ENCODE data around the gene HNRNPAB.

HNRNPAB gene

GRCh38 chr5:178204182-178204934, at the start of gene HNRNPAB:
TSS of gene HNRNPAB (plus strand) at chr5:178204533. CDS start at chr5:178204838, 305 bp downstream.
- DNase-seq, result peak; percentile 83

GRCh38 chr5:178155065-178155464, 49.3 kb upstream of the HNRNPAB start:
- DNase-seq, result no peak

- no peak for DNase-seq
Measured at GRCh38 chr5:178160176-178160575, 44.2 kb upstream of the HNRNPAB start.

GRCh38 chr5:178162481-178162880, 41.9 kb upstream of the HNRNPAB start:
- DNase-seq, result no peak

GRCh38 chr5:178163772-178164735, 40.3 kb upstream of the HNRNPAB start:
- peak; percentile 79 for DNase-seq

- no peak for DNase-seq
Measured at GRCh38 chr5:178165581-178165980, 38.8 kb upstream of the HNRNPAB start.

- DNase-seq, result no peak
Measured at GRCh38 chr5:178170455-178170854, 33.9 kb upstream of the HNRNPAB start.

- no peak for DNase-seq
Measured at GRCh38 chr5:178174456-178174855, 29.9 kb upstream of the HNRNPAB start.

GRCh38 chr5:178176791-178177190, 27.5 kb upstream of the HNRNPAB start:
- no peak for DNase-seq

- DNase-seq, result no peak
Measured at GRCh38 chr5:178177569-178177968, 26.8 kb upstream of the HNRNPAB start.

- no peak for DNase-seq
Measured at GRCh38 chr5:178180141-178180863, 24.0 kb upstream of the HNRNPAB start.

- no peak for DNase-seq
Measured at GRCh38 chr5:178182158-178182876, 22.0 kb upstream of the HNRNPAB start.

- no peak for DNase-seq
Measured at GRCh38 chr5:178186427-178186826, 17.9 kb upstream of the HNRNPAB start.

GRCh38 chr5:178187014-178187413, 17.3 kb upstream of the HNRNPAB start, which contains the start of gene GMCL2:
TSS of gene GMCL2 (minus strand) at chr5:178187371. CDS start at chr5:178187299, 72 bp downstream.
- DNase-seq, result no peak

- DNase-seq, result no peak
Measured at GRCh38 chr5:178189433-178189832, 14.9 kb upstream of the HNRNPAB start.

GRCh38 chr5:178191661-178192060, 12.7 kb upstream of the HNRNPAB start:
- no peak for DNase-seq

- no peak for DNase-seq
Measured at GRCh38 chr5:178192244-178192643, 12.1 kb upstream of the HNRNPAB start.

GRCh38 chr5:178192787-178193186, 11.5 kb upstream of the HNRNPAB start:
- no peak for DNase-seq

- no peak for DNase-seq
Measured at GRCh38 chr5:178193251-178193809, 11.0 kb upstream of the HNRNPAB start.

GRCh38 chr5:178194026-178194425, 10.3 kb upstream of the HNRNPAB start:
- no peak for DNase-seq

GRCh38 chr5:178196281-178196812, 8.0 kb upstream of the HNRNPAB start:
- DNase-seq, result no peak

- no peak for DNase-seq
Measured at GRCh38 chr5:178196986-178197385, 7.3 kb upstream of the HNRNPAB start.

Measured in NCI-H1105 treated with DMSO at 0.1 percent for 48 hours (cell line).